Measurements from ENCODE around the gene STXBP2.

DNA sequence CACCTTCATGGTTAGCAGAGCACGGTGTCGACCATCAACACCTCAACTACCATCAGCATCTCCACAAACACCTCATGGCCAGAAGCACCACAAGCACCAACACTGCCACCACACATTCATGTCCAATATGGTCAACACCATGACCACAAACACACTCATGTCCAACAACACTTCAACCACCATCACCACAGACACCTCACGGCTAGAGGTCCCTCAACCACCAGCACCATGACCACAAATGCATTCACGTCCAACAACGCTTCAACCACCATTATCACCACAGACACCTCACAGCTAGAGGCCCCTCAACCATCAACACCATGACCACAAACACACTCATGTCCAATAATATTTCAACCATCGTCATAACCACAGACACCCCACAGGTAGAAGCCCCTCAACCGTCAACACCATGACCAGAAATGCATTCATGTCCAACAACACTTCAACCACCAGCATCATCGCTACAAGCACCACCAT, 53.9 kb downstream of the STXBP2 start:
- TF ChIP-seq SIN3A (IDR thresholded peaks at IDR 0.05; ENCODE audit: borderline replicate concordance, insufficient read depth, low read depth, low read length), result no peak
- TF ChIP-seq CTCF (IDR thresholded peaks at IDR 0.05), result no peak
